MCF 10A (cell line): ENCODE data around the gene ADAM22. TPM values are rescaled to one million over a fixed set of nuclear protein-coding genes. Genes with fewer than 3 reads are reported as not detected.

ENCODE experiments used
- BruUV-seq: library from RNA; stranded (reverse); fragments of 400-500 nt; replicated peaks from 2 replicates; lab custom pipeline; 2021; lab: Mats Ljungman, UMichigan
- CTCF ChIA-PET: fragments of 300-600 bp; sonication (Branson Sonifier 250); formaldehyde crosslinking; extraction: SDS; loops from one replicate; lab custom pipeline; 2021; ENCODE audit warnings: antibody characterized with exemption, inconsistent platforms; lab: Yijun Ruan, JAX
- POLR2A ChIA-PET: fragments of 300-600, 350-650 bp; sonication (Branson Sonifier 250); formaldehyde crosslinking; extraction: SDS; loops from one replicate; lab custom pipeline; 2020; ENCODE audit warnings: antibody characterized with exemption, inconsistent platforms; lab: Yijun Ruan, JAX
- DNase-seq: peaks from one replicate; pipeline ENCODE4 v3.0.0-alpha.2; 2018; ENCODE audit not compliant: unreplicated experiment
- H3K27ac Mint-ChIP-seq: one replicate; pipeline ENCODE4 v1.8.0; 2022; ENCODE audit warnings: mild to moderate bottlenecking, low read depth, mixed read lengths; ENCODE audit not compliant: unreplicated experiment
- H3K27me3 Mint-ChIP-seq: one replicate; pipeline ENCODE4 v1.8.0; 2022; ENCODE audit warnings: mixed read lengths; ENCODE audit not compliant: insufficient read depth, unreplicated experiment
- H3K36me3 Mint-ChIP-seq: one replicate; pipeline ENCODE4 v1.8.0; 2022; ENCODE audit warnings: mild to moderate bottlenecking, moderate library complexity, mixed read lengths; ENCODE audit not compliant: insufficient read depth, unreplicated experiment
- H3K4me1 Mint-ChIP-seq: one replicate; pipeline ENCODE4 v1.8.0; 2022; ENCODE audit warnings: mixed read lengths; ENCODE audit not compliant: insufficient read depth, unreplicated experiment
- H3K4me3 Mint-ChIP-seq: one replicate; pipeline ENCODE4 v1.8.0; 2022; ENCODE audit warnings: mild to moderate bottlenecking, moderate library complexity, mixed read lengths; ENCODE audit not compliant: unreplicated experiment
- H3K9me3 Mint-ChIP-seq: one replicate; pipeline ENCODE4 v1.8.0; 2022; ENCODE audit warnings: mixed read lengths; ENCODE audit not compliant: unreplicated experiment
- intact Hi-C: fragments of 100-400 bp; cut with micrococcal nuclease; formaldehyde crosslinking; loops from 2 replicates; pipeline ENCODE4 v1.14.1; 2022
- total RNA-seq: library from RNA; stranded (reverse); gene quantifications from 2 replicates; pipeline ENCODE4 v1.2.3, GENCODE V29; 2022
- TF ChIP-seq, protein P1 (sequence below): fragments of 200-600 bp; IDR thresholded peaks from one replicate; pipeline ENCODE4 v1.8.0; 2022; ENCODE audit warnings: antibody characterized with exemption, mild to moderate bottlenecking; ENCODE audit not compliant: unreplicated experiment

The ADAM22 gene
- total RNA-seq, 1 experiment from 2014 or later: not detected

DNA sequence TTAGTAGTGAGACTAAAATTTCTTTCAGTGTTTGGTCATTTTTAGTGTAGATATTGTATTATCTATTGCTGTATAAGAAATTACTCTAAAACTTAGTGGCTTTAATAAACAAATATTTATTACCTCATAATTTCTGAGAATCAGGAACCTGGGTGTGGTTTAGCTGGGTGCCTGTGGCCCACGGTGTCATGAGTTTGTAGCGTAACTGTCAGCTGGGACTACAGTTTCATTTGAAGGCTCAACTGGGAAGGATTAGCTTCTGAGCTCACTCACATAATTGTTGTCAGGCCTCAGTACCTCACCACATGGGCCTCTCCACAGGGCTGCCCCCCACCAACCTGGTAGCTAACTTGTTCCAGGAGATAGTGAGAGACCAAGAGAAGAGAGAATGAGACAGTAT lies 187.3 kb downstream of the ADAM22 start:
- DNase-seq: no peak
- H3K4me1 Mint-ChIP-seq: no peaks in the 10 kb centered on the region
- H3K27ac Mint-ChIP-seq: no peak overlapping the region
- intact Hi-C loops: no loop called here
- H3K27me3 Mint-ChIP-seq: peaks cover 35% of the 10 kb centered on the region
- CTCF ChIA-PET: no interaction called here
- no peaks in the 10 kb centered on the region for H3K9me3 Mint-ChIP-seq
- POLR2A ChIA-PET: interaction anchor here (0.5 to 1.2 kb wide), 2 partner anchors 12 to 399 kb away, joined by 3 to 4 read pairs; no protein-coding TSS in a partner anchor
- BruUV-seq: no TSS peak
- TF ChIP-seq, protein P1, sequence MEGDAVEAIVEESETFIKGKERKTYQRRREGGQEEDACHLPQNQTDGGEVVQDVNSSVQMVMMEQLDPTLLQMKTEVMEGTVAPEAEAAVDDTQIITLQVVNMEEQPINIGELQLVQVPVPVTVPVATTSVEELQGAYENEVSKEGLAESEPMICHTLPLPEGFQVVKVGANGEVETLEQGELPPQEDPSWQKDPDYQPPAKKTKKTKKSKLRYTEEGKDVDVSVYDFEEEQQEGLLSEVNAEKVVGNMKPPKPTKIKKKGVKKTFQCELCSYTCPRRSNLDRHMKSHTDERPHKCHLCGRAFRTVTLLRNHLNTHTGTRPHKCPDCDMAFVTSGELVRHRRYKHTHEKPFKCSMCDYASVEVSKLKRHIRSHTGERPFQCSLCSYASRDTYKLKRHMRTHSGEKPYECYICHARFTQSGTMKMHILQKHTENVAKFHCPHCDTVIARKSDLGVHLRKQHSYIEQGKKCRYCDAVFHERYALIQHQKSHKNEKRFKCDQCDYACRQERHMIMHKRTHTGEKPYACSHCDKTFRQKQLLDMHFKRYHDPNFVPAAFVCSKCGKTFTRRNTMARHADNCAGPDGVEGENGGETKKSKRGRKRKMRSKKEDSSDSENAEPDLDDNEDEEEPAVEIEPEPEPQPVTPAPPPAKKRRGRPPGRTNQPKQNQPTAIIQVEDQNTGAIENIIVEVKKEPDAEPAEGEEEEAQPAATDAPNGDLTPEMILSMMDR: no peak
- no peaks in the 10 kb centered on the region for H3K36me3 Mint-ChIP-seq
- no peak overlapping the region for H3K4me3 Mint-ChIP-seq

DNA sequence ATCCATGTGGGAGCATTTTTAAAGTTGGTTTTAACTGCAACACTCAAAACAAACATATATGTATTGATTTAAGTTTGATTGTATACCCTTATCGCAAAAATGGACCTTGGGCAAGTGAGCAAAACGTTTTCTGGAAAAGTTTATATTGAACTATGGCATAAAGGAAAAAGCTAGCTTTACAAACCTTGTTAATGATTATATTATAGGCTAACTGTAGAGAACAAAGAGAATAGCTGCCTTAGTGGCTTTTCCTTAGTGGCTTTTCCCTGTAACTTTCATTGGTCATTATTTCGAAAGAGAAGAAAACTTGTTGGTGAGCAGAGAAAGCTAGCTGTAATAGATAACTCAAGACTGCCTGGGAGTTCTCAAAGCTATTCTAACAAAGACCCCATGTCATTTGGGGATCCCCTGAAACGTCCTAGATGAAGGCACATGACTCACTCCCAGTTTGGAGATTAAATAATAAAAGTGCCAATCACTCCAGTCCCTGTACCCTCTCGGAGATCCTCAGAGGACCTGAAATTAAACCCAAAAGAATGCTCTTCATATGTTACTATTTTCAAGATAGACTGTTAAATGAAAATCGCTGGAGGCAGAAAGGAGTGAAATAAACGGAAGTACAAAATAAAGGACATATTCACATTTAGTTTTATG lies 193.7 kb downstream of the ADAM22 start:
- Mint-ChIP-seq H3K36me3 (no peaks in the 10 kb centered on the region), H3K27me3 (peaks cover 72% of the 10 kb centered on the region), H3K9me3 (no peaks in the 10 kb centered on the region), H3K27ac (no peak overlapping the region), H3K4me3 (no peak overlapping the region), H3K4me1 (no peaks in the 10 kb centered on the region)
- TF ChIP-seq, protein P1: no peak
- ChIA-PET POLR2A (no interaction called here), CTCF (interaction anchor here (0.6 kb wide), 1 partner anchor 750 kb away, joined by 3 read pairs; no protein-coding TSS in a partner anchor)
- intact Hi-C loops: no loop called here
- DNase-seq: no peak
- BruUV-seq: no TSS peak

DNA sequence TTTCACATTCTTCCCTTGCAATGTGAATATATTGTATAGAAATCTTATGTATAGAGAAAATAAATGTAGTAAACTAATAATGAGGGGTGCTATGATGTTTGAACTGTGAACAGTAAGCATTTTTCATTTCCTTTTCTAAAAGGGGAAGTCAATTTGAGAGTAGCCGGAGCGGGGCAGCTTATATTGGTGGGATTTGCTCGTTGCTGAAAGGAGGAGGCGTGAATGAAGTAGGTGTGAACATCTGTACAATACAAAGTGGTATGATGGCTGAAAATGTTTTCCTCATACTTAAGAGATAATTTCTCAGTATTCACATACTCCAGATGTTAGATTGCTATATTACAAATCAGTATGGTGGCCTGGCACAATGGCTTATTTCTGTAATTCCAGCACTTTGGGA lies 198.7 kb downstream of the ADAM22 start:
- H3K4me1 Mint-ChIP-seq: no peaks in the 10 kb centered on the region
- H3K36me3 Mint-ChIP-seq: no peaks in the 10 kb centered on the region
- H3K27me3 Mint-ChIP-seq: peaks cover 53% of the 10 kb centered on the region
- H3K4me3 Mint-ChIP-seq: no peak overlapping the region
- intact Hi-C loops: no loop called here
- TF ChIP-seq, protein P1: no peak
- CTCF ChIA-PET: interaction anchor here (0.6 kb wide), 1 partner anchor 19 kb away, joined by 3 read pairs; no protein-coding TSS in a partner anchor
- no peaks in the 10 kb centered on the region for H3K9me3 Mint-ChIP-seq
- no TSS peak for BruUV-seq
- no peak overlapping the region for H3K27ac Mint-ChIP-seq
- no peak for DNase-seq
- POLR2A ChIA-PET: interaction anchor here (0.8 kb wide), 1 partner anchor 44 kb away, joined by 3 read pairs; no protein-coding TSS in a partner anchor

DNA sequence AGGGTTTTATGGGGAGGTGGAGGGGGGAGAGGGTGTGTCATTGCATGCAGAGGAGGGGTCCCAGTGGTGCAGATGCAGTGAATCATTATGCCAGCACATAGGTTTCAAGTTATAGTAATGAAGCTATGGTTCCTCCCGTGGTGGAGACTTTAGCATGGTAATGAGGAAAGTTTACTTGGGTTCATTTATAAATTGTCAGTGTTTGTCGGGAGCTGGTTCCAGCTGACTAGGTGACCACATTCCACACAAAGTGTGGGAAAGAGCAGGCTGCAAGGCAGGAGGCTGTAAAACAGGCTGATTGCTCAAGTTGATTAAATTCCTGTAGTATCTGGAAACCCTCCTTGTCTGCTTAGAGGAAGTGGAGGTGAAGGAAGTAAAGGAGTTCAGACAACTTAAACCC lies 206.9 kb downstream of the ADAM22 start:
- Mint-ChIP-seq H3K4me3 (no peak overlapping the region), H3K27me3 (peaks cover 79% of the 10 kb centered on the region), H3K9me3 (no peaks in the 10 kb centered on the region), H3K27ac (no peak overlapping the region), H3K36me3 (no peaks in the 10 kb centered on the region), H3K4me1 (no peaks in the 10 kb centered on the region)
- TF ChIP-seq, protein P1: no peak
- BruUV-seq: no TSS peak
- POLR2A ChIA-PET: no interaction called here
- CTCF ChIA-PET: interaction anchor here (0.6 kb wide), 1 partner anchor 24 kb away, joined by 4 read pairs; no protein-coding TSS in a partner anchor
- intact Hi-C loops: no loop called here
- no peak for DNase-seq
